ENCODE results near the gene CHSY1. TPM values are rescaled to one million over a fixed set of nuclear protein-coding genes. Genes with fewer than 3 reads are reported as not detected.

CHSY1 gene
- total and polyA plus RNA-seq, 7 donors, result 1.8 to 13.6 (median 11.2) TPM

DNA sequence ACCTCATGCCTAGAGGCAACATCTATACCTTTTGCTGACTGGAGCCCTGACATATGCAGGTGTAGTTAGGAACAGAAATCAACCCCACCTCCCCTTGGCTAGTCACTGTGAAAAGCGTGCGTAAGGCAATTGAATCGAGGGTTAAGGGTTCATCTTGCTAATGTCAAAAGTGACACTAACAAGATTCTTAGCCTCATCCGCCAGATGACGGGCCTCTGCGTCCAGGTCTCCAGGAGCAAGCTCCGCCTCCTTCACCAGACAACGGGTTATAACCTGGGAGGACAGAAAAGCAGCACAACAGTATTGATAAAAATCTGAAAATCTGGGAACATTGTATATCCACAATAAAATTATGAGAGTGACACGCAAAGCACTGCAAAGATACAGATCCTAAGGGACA, 20.7 kb upstream of the CHSY1 start:
- no peak overlapping the region for H3K27ac ChIP-seq
- DNase-seq, result no peak
- 88 to 89% methylated on average over 9 of the region's 9 CpGs for WGBS, 2 donors
- H3K27me3 ChIP-seq, result no peaks in the 10 kb centered on the region
- H3K9me3 ChIP-seq, result no peaks in the 10 kb centered on the region
- H3K36me3 ChIP-seq, result peaks cover 19 to 65% (median 46%) of the 10 kb centered on the region in 4 donors
- peaks cover 0 to 22% (median 18%) of the 10 kb centered on the region in 4 donors for H3K4me1 ChIP-seq
- no peak overlapping the region for H3K4me3 ChIP-seq
- TF ChIP-seq EP300 (IDR thresholded peaks at IDR 0.05), result no peak
- TF ChIP-seq, protein P1, sequence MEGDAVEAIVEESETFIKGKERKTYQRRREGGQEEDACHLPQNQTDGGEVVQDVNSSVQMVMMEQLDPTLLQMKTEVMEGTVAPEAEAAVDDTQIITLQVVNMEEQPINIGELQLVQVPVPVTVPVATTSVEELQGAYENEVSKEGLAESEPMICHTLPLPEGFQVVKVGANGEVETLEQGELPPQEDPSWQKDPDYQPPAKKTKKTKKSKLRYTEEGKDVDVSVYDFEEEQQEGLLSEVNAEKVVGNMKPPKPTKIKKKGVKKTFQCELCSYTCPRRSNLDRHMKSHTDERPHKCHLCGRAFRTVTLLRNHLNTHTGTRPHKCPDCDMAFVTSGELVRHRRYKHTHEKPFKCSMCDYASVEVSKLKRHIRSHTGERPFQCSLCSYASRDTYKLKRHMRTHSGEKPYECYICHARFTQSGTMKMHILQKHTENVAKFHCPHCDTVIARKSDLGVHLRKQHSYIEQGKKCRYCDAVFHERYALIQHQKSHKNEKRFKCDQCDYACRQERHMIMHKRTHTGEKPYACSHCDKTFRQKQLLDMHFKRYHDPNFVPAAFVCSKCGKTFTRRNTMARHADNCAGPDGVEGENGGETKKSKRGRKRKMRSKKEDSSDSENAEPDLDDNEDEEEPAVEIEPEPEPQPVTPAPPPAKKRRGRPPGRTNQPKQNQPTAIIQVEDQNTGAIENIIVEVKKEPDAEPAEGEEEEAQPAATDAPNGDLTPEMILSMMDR (IDR thresholded peaks at IDR 0.05), result no peak
- no peak for TF ChIP-seq POLR2AphosphoS5 (IDR thresholded peaks at IDR 0.05)
- no peak for TF ChIP-seq POLR2A (IDR thresholded peaks at IDR 0.05)
- intact Hi-C loops (cut with DNase I), result no loop called here

DNA sequence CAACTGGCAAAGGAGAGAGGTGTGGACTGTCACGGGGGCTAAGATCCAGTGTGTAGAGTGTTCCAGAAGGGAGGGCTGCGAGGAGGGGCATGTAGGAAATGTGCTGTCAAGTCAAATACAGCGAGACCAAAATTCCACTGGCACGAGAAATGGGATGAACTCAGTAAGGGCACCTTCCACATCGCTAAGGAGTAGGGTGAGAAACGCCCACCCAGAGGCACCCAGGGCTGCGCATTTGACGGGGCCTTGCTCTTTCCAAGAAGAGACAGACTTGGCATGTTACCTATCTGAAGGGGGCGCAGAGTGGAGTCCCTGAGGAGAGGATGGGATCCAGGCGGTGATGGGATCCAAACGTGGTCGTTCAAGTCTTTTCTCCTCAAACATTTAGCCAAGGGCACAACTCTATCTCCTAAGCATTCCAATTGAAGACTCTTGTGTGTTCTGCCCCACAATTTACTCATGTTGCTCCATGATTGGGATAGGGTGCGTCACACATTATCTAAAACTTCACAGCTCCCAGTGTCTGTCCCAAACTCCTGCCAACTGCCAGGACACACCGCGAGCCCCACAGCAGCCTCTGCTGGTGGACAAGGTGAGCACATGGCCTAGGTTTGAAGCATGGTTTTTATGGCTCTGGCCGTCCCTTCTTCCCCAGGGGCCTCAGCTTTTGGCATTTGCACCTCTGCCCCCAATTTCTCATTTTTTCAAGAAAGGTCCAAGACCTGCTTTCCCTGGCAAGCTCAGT, 17.8 kb upstream of the CHSY1 start:
- intact Hi-C loops (cut with DNase I), result no loop called here
- TF ChIP-seq POLR2A (IDR thresholded peaks at IDR 0.05), result no peak
- TF ChIP-seq POLR2AphosphoS5 (IDR thresholded peaks at IDR 0.05), result no peak
- TF ChIP-seq, protein P1 (IDR thresholded peaks at IDR 0.05), result no peak
- no peak for TF ChIP-seq EP300 (IDR thresholded peaks at IDR 0.05)
- Histone ChIP-seq H3K36me3 (peaks cover 19 to 52% (median 41%) of the 10 kb centered on the region in 4 donors), H3K27ac (no peak overlapping the region), H3K27me3 (no peaks in the 10 kb centered on the region), H3K4me3 (no peak overlapping the region), H3K4me1 (peaks cover 0 to 14% (median 5%) of the 10 kb centered on the region in 4 donors), H3K9me3 (no peaks in the 10 kb centered on the region)
- no peak for DNase-seq
- 88 to 91% methylated on average over 16 of the region's 16 CpGs for WGBS, 2 donors

DNA sequence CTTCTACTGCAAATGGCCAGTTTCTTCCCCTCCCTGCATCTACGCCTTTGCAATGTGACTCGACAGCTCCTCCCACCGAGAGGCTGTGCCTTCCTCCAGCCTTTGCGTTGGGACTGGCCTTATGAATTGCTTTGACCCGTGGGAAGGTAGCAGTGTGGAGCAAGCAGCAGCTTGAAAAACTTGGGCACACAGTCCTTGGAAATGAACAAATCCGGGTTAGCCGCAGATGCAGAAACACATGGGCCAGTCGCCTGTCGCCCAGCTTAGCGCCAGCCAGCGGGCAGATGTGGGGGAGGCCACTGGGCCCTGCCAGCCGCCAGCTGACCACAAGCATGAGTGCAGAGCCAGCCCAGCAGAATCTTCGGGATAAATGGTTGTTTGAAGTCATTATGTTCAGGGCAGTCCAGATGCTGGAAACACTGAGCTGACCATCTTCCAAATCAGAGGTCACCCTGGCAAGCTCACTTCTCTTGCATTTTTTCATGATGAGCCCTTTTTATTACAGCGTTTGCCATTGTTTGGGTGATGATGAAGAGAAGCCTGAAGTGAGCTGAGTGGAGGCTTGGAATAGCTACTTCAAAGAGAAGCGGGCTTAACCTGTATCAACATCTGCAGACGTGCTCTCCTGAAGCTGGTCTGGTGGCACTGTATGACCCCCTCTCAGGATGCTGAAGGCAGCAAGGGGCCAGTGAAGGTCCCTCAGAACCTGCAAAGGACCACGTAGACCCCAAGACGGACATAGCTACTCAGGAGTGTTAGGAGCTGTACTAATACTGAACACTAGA, 15.7 kb upstream of the CHSY1 start:
- no peaks in the 10 kb centered on the region for H3K27me3 ChIP-seq
- peak overlapping the region; percentile 20 to 64 (median 34) for H3K27ac ChIP-seq
- peaks cover 0 to 14% (median 5%) of the 10 kb centered on the region in 4 donors for H3K4me1 ChIP-seq
- H3K36me3 ChIP-seq, result peaks cover 4 to 30% (median 23%) of the 10 kb centered on the region in 4 donors
- H3K9me3 ChIP-seq, result no peaks in the 10 kb centered on the region
- no peak for DNase-seq
- intact Hi-C loops (cut with DNase I), result no loop called here
- TF ChIP-seq, protein P1 (IDR thresholded peaks at IDR 0.05), result no peak
- TF ChIP-seq EP300 (IDR thresholded peaks at IDR 0.05), result no peak
- peak in 2 of 4 donors; percentile 8 to 26 for TF ChIP-seq POLR2AphosphoS5 (IDR thresholded peaks at IDR 0.05)
- H3K4me3 ChIP-seq, result no peak overlapping the region
- WGBS, 2 donors, result 57 to 72% methylated on average over 18 of the region's 18 CpGs

DNA sequence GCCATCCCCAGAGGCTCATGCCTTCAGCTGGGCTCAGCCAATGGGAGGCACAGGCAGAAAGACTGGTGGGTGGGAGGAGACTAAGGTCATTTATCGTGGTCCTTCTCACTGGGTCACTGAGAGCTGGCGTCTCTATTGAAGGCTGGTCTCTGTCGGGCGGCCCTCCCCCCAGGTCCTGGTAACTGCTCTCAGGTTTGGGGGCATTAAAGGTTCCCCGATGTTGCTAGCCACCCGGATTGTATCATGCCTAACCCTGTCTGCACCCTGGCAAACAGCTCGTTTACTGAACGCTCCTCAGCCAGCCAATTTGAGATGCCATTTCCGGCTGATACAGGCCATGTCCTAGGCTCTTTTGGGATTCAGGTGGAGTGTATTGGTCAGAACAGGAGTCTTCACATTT, 14.9 kb upstream of the CHSY1 start:
- no peaks in the 10 kb centered on the region for H3K27me3 ChIP-seq
- intact Hi-C loops (cut with DNase I), result no loop called here
- peaks cover 0 to 23% (median 15%) of the 10 kb centered on the region in 4 donors for H3K36me3 ChIP-seq
- WGBS, 2 donors, result 69 to 81% methylated on average over 9 of the region's 9 CpGs
- DNase-seq, result no peak
- no peak overlapping the region for H3K4me3 ChIP-seq
- TF ChIP-seq POLR2A (IDR thresholded peaks at IDR 0.05) (no peak), POLR2AphosphoS5 (IDR thresholded peaks at IDR 0.05) (no peak), EP300 (IDR thresholded peaks at IDR 0.05) (no peak)
- TF ChIP-seq, protein P1 (IDR thresholded peaks at IDR 0.05), result no peak
- no peaks in the 10 kb centered on the region for H3K9me3 ChIP-seq
- peak overlapping the region; percentile 20 to 64 (median 34) for H3K27ac ChIP-seq
- H3K4me1 ChIP-seq, result peaks cover 0 to 14% (median 5%) of the 10 kb centered on the region in 4 donors
